GM23338 (cell line): ENCODE data around the gene LRIT2. TPM values are rescaled to one million over a fixed set of nuclear protein-coding genes. Genes with fewer than 3 reads are reported as not detected.

ENCODE experiments used
- ATAC-seq: fragments of 200-7000 bp; cut with Tn5 transposase; 3 replicates; pipeline ENCODE4 v1.9.1; 2020
- DNase-seq: peaks from one replicate; pipeline ENCODE4 v3.0.0-alpha.2; 2015; ENCODE audit warnings: low spot score
- H2AFZ ChIP-seq: fragments of 200-600 bp; sonication (generic); 2 replicates; pipeline ENCODE4 v1.8.0; 2016; ENCODE audit warnings: antibody characterized with exemption, mild to moderate bottlenecking, moderate library complexity
- H3F3A ChIP-seq: fragments of 200-600 bp; sonication (generic); replicated peaks from 2 replicates; pipeline ENCODE4 v1.8.0; 2017; ENCODE audit warnings: antibody characterized with exemption, mixed run types, low read depth
- H3K27ac ChIP-seq: fragments of 200-600 bp; sonication (generic); 2 replicates; pipeline ENCODE4 v1.6.1; 2016; ENCODE audit warnings: low read depth
- H3K27me3 ChIP-seq: fragments of 200-600 bp; sonication (generic); 2 replicates; pipeline ENCODE4 v1.8.0; 2016; ENCODE audit warnings: mild to moderate bottlenecking, mixed run types, moderate library complexity; ENCODE audit not compliant: insufficient read depth
- H3K36me3 ChIP-seq: fragments of 200-600 bp; sonication (generic); 2 replicates; pipeline ENCODE4 v1.8.0; 2016; ENCODE audit warnings: mild to moderate bottlenecking; ENCODE audit not compliant: insufficient read depth
- H3K4me1 ChIP-seq: fragments of 200-600 bp; sonication (generic); 2 replicates; pipeline ENCODE4 v1.8.0; 2016; ENCODE audit warnings: mild to moderate bottlenecking, moderate library complexity; ENCODE audit not compliant: insufficient read depth
- H3K4me2 ChIP-seq: fragments of 200-600 bp; sonication (generic); 2 replicates; pipeline ENCODE4 v1.7.1; 2017; ENCODE audit warnings: mixed run types
- H3K4me3 ChIP-seq: fragments of 200-600 bp; sonication (generic); 2 replicates; pipeline ENCODE4 v1.6.1; 2016; ENCODE audit warnings: mixed run types
- H3K79me2 ChIP-seq: fragments of 200-600 bp; sonication (generic); replicated peaks from 2 replicates; pipeline ENCODE4 v1.8.0; 2017; ENCODE audit warnings: mild to moderate bottlenecking; ENCODE audit not compliant: insufficient read depth
- H3K9me2 ChIP-seq: fragments of 200-600 bp; sonication (generic); 2 replicates; pipeline ENCODE4 v1.8.0; 2017; ENCODE audit not compliant: insufficient read depth
- H4K20me1 ChIP-seq: fragments of 200-600 bp; sonication (generic); replicated peaks from 2 replicates; pipeline ENCODE4 v1.8.0; 2017; ENCODE audit warnings: mild to moderate bottlenecking; ENCODE audit not compliant: insufficient read depth
- H3K27ac Mint-ChIP-seq: 2 replicates; pipeline ENCODE4 v1.8.0; 2020; ENCODE audit warnings: inconsistent platforms, mild to moderate bottlenecking, moderate library complexity, mixed read lengths
- H3K27me3 Mint-ChIP-seq: 3 replicates; pipeline ENCODE4 v1.8.0; 2022; ENCODE audit warnings: low read depth, mild to moderate bottlenecking, moderate library complexity, mixed read lengths, inconsistent platforms; ENCODE audit not compliant: insufficient read depth, poor library complexity
- H3K36me3 Mint-ChIP-seq: 3 replicates; pipeline ENCODE4 v1.8.0; 2021; ENCODE audit warnings: low read depth, mild to moderate bottlenecking, inconsistent platforms, moderate library complexity, mixed read lengths
- H3K4me1 Mint-ChIP-seq: 3 replicates; pipeline ENCODE4 v1.8.0; 2020; ENCODE audit warnings: mild to moderate bottlenecking, inconsistent platforms, mixed read lengths
- H3K4me3 Mint-ChIP-seq: 3 replicates; pipeline ENCODE4 v1.8.0; 2021; ENCODE audit warnings: moderate library complexity, mild to moderate bottlenecking, inconsistent platforms, mixed read lengths
- H3K9me3 Mint-ChIP-seq: 3 replicates; pipeline ENCODE4 v1.8.0; 2020; ENCODE audit warnings: moderate library complexity, mild to moderate bottlenecking, inconsistent platforms, mixed read lengths
- CREB1 ChIP-seq: fragments of 250-450 bp; sonication (Bioruptor Pico); IDR thresholded peaks from 2 replicates; pipeline ENCODE4 v1.5.0; 2020; ENCODE audit warnings: low read depth, mild to moderate bottlenecking, moderate library complexity
- JUNB ChIP-seq: IDR thresholded peaks from one replicate; pipeline ENCODE4 v1.6.1; 2016; ENCODE audit warnings: antibody characterized with exemption; ENCODE audit not compliant: unreplicated experiment
- NANOG ChIP-seq: IDR thresholded peaks from 2 replicates; pipeline ENCODE4 v1.6.1; 2016; ENCODE audit warnings: antibody characterized with exemption, borderline replicate concordance
- POLR2AphosphoS5 ChIP-seq: IDR thresholded peaks from 2 replicates; pipeline ENCODE4 v1.6.1; 2016; ENCODE audit warnings: antibody characterized with exemption, low read depth
- STAT1 ChIP-seq: IDR thresholded peaks from one replicate; pipeline ENCODE4 v1.6.1; 2016; ENCODE audit warnings: antibody characterized with exemption; ENCODE audit not compliant: unreplicated experiment
- ZNF114 ChIP-seq: fragments of 250-450 bp; sonication (Bioruptor Pico); IDR thresholded peaks from 2 replicates; pipeline ENCODE4 v1.5.0; 2020; ENCODE audit warnings: mild to moderate bottlenecking, moderate library complexity
- ZNF331 ChIP-seq: fragments of 250-450 bp; sonication (Bioruptor Pico); IDR thresholded peaks from 2 replicates; pipeline ENCODE4 v1.5.0; 2020; ENCODE audit warnings: low read depth, mild to moderate bottlenecking, moderate library complexity
- polyA plus RNA-seq: library from polyadenylated mRNA; unstranded; fragments of >200 nt; fragmentation: Nextera tagmentation; extraction: Ambion mirVana; gene quantifications from 2 replicates; pipeline ENCODE4 v1.2.1, GENCODE V29; 2016
- total RNA-seq: library from RNA; depleted of rRNA; stranded (reverse); fragments of >200 nt; shearing (Covaris generic); gene quantifications from 2 replicates; pipeline ENCODE4 v1.2.3, GENCODE V29; 2014
- TF ChIP-seq, protein P1 (sequence below): IDR thresholded peaks from 2 replicates; pipeline ENCODE4 v1.6.1; 2016; ENCODE audit warnings: antibody characterized with exemption
- TF ChIP-seq, protein P2 (sequence below), 2 experiments: fragments of 200-600 bp in 1 of 2; sonication (generic) in 1 of 2; conservative IDR thresholded peaks; 2 replicates each; pipeline versions ENCODE4 v1.5.1 to v1.6.1; 2016 to 2017; ENCODE audit warnings: antibody characterized with exemption in 2 of 2, low read depth in 2 of 2, mild to moderate bottlenecking in 2 of 2, moderate library complexity in 1 of 2

LRIT2 gene
- total and polyA plus RNA-seq, 2 experiments from 2014 or later = not detected

DNA sequence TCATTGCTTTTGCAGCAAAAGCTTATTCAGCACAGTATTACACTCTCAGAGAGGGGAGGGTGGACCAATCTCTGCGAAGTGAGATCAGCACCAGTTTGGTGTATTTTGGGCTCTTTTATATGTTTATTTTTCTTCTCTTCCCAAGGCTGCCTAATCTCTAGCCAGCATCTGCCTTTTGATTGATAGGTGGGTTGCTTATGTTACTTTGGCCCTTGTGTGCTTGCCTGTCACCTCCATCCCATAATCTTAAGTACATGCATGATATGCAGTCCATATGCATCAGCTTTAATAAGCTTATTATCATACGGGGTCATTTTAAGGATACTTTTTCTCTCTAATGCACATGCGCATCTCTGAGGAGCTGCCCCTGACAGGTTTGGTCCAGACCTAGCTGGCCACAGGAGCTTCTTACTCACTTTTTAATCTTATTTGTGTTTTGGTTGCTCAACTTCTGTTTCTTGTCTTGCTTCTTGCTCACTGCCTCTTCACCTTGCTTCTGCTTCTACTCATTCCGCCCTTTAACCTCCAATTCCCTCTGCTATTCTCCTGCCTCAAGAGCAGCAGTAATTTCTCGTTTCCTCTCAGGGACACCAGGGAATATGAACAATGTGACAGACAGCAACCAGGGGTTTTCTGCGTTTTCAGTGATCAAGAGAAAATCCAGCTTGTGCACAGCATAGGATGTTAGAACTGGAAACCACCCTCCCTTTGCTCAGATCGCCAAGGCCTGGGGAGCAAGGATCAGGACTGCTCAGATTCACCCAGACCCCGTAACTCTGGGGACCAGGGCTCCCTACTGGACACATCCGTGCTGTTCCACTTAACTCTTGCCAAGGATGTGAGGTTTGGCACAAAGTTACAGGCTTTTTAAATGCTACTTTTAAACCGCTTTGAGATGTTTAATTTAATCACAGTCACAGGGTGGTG, 29.5 kb upstream of the LRIT2 start (continued):
- TF ChIP-seq CREB1 = no peak
- TF ChIP-seq, protein P1, sequence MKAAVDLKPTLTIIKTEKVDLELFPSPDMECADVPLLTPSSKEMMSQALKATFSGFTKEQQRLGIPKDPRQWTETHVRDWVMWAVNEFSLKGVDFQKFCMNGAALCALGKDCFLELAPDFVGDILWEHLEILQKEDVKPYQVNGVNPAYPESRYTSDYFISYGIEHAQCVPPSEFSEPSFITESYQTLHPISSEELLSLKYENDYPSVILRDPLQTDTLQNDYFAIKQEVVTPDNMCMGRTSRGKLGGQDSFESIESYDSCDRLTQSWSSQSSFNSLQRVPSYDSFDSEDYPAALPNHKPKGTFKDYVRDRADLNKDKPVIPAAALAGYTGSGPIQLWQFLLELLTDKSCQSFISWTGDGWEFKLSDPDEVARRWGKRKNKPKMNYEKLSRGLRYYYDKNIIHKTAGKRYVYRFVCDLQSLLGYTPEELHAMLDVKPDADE = no peak
- TF ChIP-seq ZNF331 (CRISPR knock-in tag) = no peak

DNA sequence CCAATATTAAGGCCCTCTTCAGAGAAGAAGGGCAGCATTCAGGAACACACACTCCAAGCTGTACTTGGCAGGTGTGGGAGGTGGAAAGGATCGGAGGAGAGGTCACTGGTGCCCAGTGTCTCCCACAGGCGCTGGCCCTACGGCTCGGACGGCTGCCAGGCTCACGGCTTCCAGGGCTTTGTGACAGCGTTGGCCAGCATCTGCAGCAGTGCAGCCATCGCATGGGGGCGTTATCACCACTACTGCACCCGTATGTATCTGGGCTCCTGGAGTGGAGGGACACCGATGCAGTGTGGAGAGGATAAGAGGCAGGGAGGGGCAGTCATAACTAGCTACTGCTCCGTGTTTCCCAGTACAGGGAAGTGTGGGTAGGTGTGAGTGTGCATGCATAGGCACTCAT, 23.4 kb upstream of the LRIT2 start:
- H3K9me3 Mint-ChIP-seq = peaks cover 3% of the 10 kb centered on the region; the same call in 1 of the 3 replicates
- Histone ChIP-seq H3K4me1 (no peaks in the 10 kb centered on the region), H3K27me3 (no peaks in the 10 kb centered on the region), H3K4me2 (no peak overlapping the region), H3K36me3 (no peaks in the 10 kb centered on the region), H3K4me3 (no peak overlapping the region), H2AFZ (no peak overlapping the region), H4K20me1 (no peaks in the 10 kb centered on the region), H3F3A (no peaks in the 10 kb centered on the region), H3K27ac (no peak overlapping the region), H3K79me2 (no peaks in the 10 kb centered on the region), H3K9me2 (no peaks in the 10 kb centered on the region)
- no peaks in the 10 kb centered on the region for H3K36me3 Mint-ChIP-seq
- peaks cover 10% of the 10 kb centered on the region for H3K27me3 Mint-ChIP-seq
- no peaks in the 10 kb centered on the region for H3K4me1 Mint-ChIP-seq
- no peak overlapping the region for H3K27ac Mint-ChIP-seq
- TF ChIP-seq POLR2AphosphoS5 = no peak
- no peak for TF ChIP-seq ZNF114 (CRISPR knock-in tag)
- TF ChIP-seq, protein P2, sequence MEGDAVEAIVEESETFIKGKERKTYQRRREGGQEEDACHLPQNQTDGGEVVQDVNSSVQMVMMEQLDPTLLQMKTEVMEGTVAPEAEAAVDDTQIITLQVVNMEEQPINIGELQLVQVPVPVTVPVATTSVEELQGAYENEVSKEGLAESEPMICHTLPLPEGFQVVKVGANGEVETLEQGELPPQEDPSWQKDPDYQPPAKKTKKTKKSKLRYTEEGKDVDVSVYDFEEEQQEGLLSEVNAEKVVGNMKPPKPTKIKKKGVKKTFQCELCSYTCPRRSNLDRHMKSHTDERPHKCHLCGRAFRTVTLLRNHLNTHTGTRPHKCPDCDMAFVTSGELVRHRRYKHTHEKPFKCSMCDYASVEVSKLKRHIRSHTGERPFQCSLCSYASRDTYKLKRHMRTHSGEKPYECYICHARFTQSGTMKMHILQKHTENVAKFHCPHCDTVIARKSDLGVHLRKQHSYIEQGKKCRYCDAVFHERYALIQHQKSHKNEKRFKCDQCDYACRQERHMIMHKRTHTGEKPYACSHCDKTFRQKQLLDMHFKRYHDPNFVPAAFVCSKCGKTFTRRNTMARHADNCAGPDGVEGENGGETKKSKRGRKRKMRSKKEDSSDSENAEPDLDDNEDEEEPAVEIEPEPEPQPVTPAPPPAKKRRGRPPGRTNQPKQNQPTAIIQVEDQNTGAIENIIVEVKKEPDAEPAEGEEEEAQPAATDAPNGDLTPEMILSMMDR (conservative IDR thresholded peaks at IDR 0.05; ENCODE audit: low read depth in 2 of 2) = peak in 1 of 2 experiments; percentile 30; a peak in 1 of 4 replicates
- no peak for DNase-seq
- no peak for ATAC-seq
- H3K4me3 Mint-ChIP-seq = no peak overlapping the region

DNA sequence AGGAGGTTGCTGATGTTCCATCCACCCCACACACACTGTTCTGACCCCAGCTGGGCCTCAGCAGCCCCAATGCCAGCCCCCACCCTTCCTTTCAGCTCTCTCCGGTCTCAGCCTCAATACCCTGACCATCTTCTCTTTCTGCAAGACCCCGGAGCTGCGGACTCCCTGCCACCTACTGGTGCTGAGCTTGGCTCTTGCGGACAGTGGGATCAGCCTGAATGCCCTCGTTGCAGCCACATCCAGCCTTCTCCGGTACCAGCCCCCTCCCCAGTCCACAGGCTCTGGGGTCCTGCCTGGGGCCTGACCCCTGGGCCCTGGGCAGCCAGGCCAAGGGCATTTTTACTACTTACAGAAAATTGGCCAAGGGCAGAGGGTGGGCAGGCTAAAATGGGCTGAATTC, 22.2 kb upstream of the LRIT2 start:
- Mint-ChIP-seq H3K9me3 (peaks cover 3% of the 10 kb centered on the region; the same call in 1 of the 3 replicates), H3K4me1 (no peaks in the 10 kb centered on the region), H3K4me3 (no peak overlapping the region), H3K27me3 (peaks cover 7% of the 10 kb centered on the region), H3K36me3 (no peaks in the 10 kb centered on the region), H3K27ac (no peak overlapping the region)
- H3K4me1 ChIP-seq = no peaks in the 10 kb centered on the region
- H3K4me3 ChIP-seq = no peak overlapping the region
- H3K36me3 ChIP-seq = no peaks in the 10 kb centered on the region
- H4K20me1 ChIP-seq = no peaks in the 10 kb centered on the region
- DNase-seq (no peak), ATAC-seq (no peak)
- no peak overlapping the region for H3K4me2 ChIP-seq
- no peaks in the 10 kb centered on the region for H3F3A ChIP-seq
- no peak overlapping the region for H3K27ac ChIP-seq
- H3K79me2 ChIP-seq = no peaks in the 10 kb centered on the region
- peaks cover 4% of the 10 kb centered on the region; the same call in 1 of the 2 replicates for H3K9me2 ChIP-seq
- no peak overlapping the region for H2AFZ ChIP-seq
- H3K27me3 ChIP-seq = no peaks in the 10 kb centered on the region
- TF ChIP-seq JUNB = no peak
- TF ChIP-seq ZNF114 (CRISPR knock-in tag) = no peak
- TF ChIP-seq, protein P2 (conservative IDR thresholded peaks at IDR 0.05; ENCODE audit: low read depth in 2 of 2) = no peak
- no peak for TF ChIP-seq ZNF331 (CRISPR knock-in tag)
- no peak for TF ChIP-seq STAT1
- TF ChIP-seq POLR2AphosphoS5 = no peak
- no peak for TF ChIP-seq NANOG
